GM23338 (cell line): ENCODE measurements around the gene ACSL4. TPM values are rescaled to one million over a fixed set of nuclear protein-coding genes. Genes with fewer than 3 reads are reported as not detected.

Experiments
- ATAC-seq: fragments of 200-7000 bp; cut with Tn5 transposase; 3 replicates; pipeline ENCODE4 v1.9.1; 2020
- DNase-seq: peaks from one replicate; pipeline ENCODE4 v3.0.0-alpha.2; 2015; ENCODE audit warnings: low spot score
- H2AFZ ChIP-seq: fragments of 200-600 bp; sonication (generic); 2 replicates; pipeline ENCODE4 v1.8.0; 2016; ENCODE audit warnings: antibody characterized with exemption, mild to moderate bottlenecking, moderate library complexity
- H3F3A ChIP-seq: fragments of 200-600 bp; sonication (generic); replicated peaks from 2 replicates; pipeline ENCODE4 v1.8.0; 2017; ENCODE audit warnings: antibody characterized with exemption, mixed run types, low read depth
- H3K27ac ChIP-seq: fragments of 200-600 bp; sonication (generic); 2 replicates; pipeline ENCODE4 v1.6.1; 2016; ENCODE audit warnings: low read depth
- H3K27me3 ChIP-seq: fragments of 200-600 bp; sonication (generic); 2 replicates; pipeline ENCODE4 v1.8.0; 2016; ENCODE audit warnings: mild to moderate bottlenecking, mixed run types, moderate library complexity; ENCODE audit not compliant: insufficient read depth
- H3K36me3 ChIP-seq: fragments of 200-600 bp; sonication (generic); 2 replicates; pipeline ENCODE4 v1.8.0; 2016; ENCODE audit warnings: mild to moderate bottlenecking; ENCODE audit not compliant: insufficient read depth
- H3K4me1 ChIP-seq: fragments of 200-600 bp; sonication (generic); 2 replicates; pipeline ENCODE4 v1.8.0; 2016; ENCODE audit warnings: mild to moderate bottlenecking, moderate library complexity; ENCODE audit not compliant: insufficient read depth
- H3K4me2 ChIP-seq: fragments of 200-600 bp; sonication (generic); 2 replicates; pipeline ENCODE4 v1.7.1; 2017; ENCODE audit warnings: mixed run types
- H3K4me3 ChIP-seq: fragments of 200-600 bp; sonication (generic); 2 replicates; pipeline ENCODE4 v1.6.1; 2016; ENCODE audit warnings: mixed run types
- H3K79me2 ChIP-seq: fragments of 200-600 bp; sonication (generic); replicated peaks from 2 replicates; pipeline ENCODE4 v1.8.0; 2017; ENCODE audit warnings: mild to moderate bottlenecking; ENCODE audit not compliant: insufficient read depth
- H3K9me2 ChIP-seq: fragments of 200-600 bp; sonication (generic); 2 replicates; pipeline ENCODE4 v1.8.0; 2017; ENCODE audit not compliant: insufficient read depth
- H4K20me1 ChIP-seq: fragments of 200-600 bp; sonication (generic); replicated peaks from 2 replicates; pipeline ENCODE4 v1.8.0; 2017; ENCODE audit warnings: mild to moderate bottlenecking; ENCODE audit not compliant: insufficient read depth
- H3K27ac Mint-ChIP-seq: 2 replicates; pipeline ENCODE4 v1.8.0; 2020; ENCODE audit warnings: inconsistent platforms, mild to moderate bottlenecking, moderate library complexity, mixed read lengths
- H3K27me3 Mint-ChIP-seq: 3 replicates; pipeline ENCODE4 v1.8.0; 2022; ENCODE audit warnings: low read depth, mild to moderate bottlenecking, moderate library complexity, mixed read lengths, inconsistent platforms; ENCODE audit not compliant: insufficient read depth, poor library complexity
- H3K36me3 Mint-ChIP-seq: 3 replicates; pipeline ENCODE4 v1.8.0; 2021; ENCODE audit warnings: low read depth, mild to moderate bottlenecking, inconsistent platforms, moderate library complexity, mixed read lengths
- H3K4me1 Mint-ChIP-seq: 3 replicates; pipeline ENCODE4 v1.8.0; 2020; ENCODE audit warnings: mild to moderate bottlenecking, inconsistent platforms, mixed read lengths
- H3K4me3 Mint-ChIP-seq: 3 replicates; pipeline ENCODE4 v1.8.0; 2021; ENCODE audit warnings: moderate library complexity, mild to moderate bottlenecking, inconsistent platforms, mixed read lengths
- H3K9me3 Mint-ChIP-seq: 3 replicates; pipeline ENCODE4 v1.8.0; 2020; ENCODE audit warnings: moderate library complexity, mild to moderate bottlenecking, inconsistent platforms, mixed read lengths
- EZH2 ChIP-seq: fragments of 200-600 bp; sonication (generic); IDR thresholded peaks from one replicate; pipeline ENCODE4 v1.8.0; 2017; ENCODE audit warnings: antibody characterized with exemption, mild to moderate bottlenecking, low read depth; ENCODE audit not compliant: unreplicated experiment
- EZH2phosphoT487 ChIP-seq: fragments of 200-600 bp; sonication (generic); IDR thresholded peaks from one replicate; pipeline ENCODE4 v1.8.1; 2018; ENCODE audit warnings: antibody characterized with exemption; ENCODE audit not compliant: unreplicated experiment
- JUNB ChIP-seq: IDR thresholded peaks from one replicate; pipeline ENCODE4 v1.6.1; 2016; ENCODE audit warnings: antibody characterized with exemption; ENCODE audit not compliant: unreplicated experiment
- NANOG ChIP-seq: IDR thresholded peaks from 2 replicates; pipeline ENCODE4 v1.6.1; 2016; ENCODE audit warnings: antibody characterized with exemption, borderline replicate concordance
- STAT1 ChIP-seq: IDR thresholded peaks from one replicate; pipeline ENCODE4 v1.6.1; 2016; ENCODE audit warnings: antibody characterized with exemption; ENCODE audit not compliant: unreplicated experiment
- ZNF114 ChIP-seq: fragments of 250-450 bp; sonication (Bioruptor Pico); IDR thresholded peaks from 2 replicates; pipeline ENCODE4 v1.5.0; 2020; ENCODE audit warnings: mild to moderate bottlenecking, moderate library complexity
- polyA plus RNA-seq: library from polyadenylated mRNA; unstranded; fragments of >200 nt; fragmentation: Nextera tagmentation; extraction: Ambion mirVana; gene quantifications from 2 replicates; pipeline ENCODE4 v1.2.1, GENCODE V29; 2016
- total RNA-seq: library from RNA; depleted of rRNA; stranded (reverse); fragments of >200 nt; shearing (Covaris generic); gene quantifications from 2 replicates; pipeline ENCODE4 v1.2.3, GENCODE V29; 2014
- TF ChIP-seq, protein P1 (sequence below): IDR thresholded peaks from one replicate; pipeline ENCODE4 v1.6.1; 2018; ENCODE audit warnings: antibody characterized with exemption; ENCODE audit not compliant: unreplicated experiment
- TF ChIP-seq, protein P2 (sequence below): IDR thresholded peaks from 2 replicates; pipeline ENCODE4 v1.6.1; 2016; ENCODE audit warnings: antibody characterized with exemption
- TF ChIP-seq, protein P3 (sequence below): fragments of 250-450 bp; sonication (Bioruptor Pico); IDR thresholded peaks from 2 replicates; pipeline ENCODE4 v1.5.0; 2020; ENCODE audit warnings: mild to moderate bottlenecking, moderate library complexity

Gene ACSL4
- total and polyA plus RNA-seq, 2 experiments from 2014 or later = 17.8 to 76.3 TPM

DNA sequence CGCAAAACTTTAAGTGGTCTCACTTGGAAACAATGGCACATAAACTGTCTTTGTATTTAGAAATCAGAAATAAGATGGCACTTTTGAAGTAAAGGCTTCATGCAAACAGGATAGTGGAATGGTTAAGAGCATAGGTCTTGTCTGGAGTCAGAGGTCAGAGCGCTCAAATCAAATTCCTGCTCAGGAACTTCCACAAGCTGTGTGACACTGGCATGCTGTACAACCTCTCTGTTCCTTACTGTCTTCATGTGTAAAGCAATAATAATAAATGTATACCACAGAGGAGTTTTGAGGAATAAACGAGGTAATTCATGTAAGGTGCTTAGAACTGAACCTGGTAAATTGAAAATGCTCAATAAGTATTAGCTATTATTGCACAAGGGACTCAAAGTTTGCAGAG lies 43.4 kb upstream of the ACSL4 start:
- H3K4me1 ChIP-seq = peaks cover 6% of the 10 kb centered on the region; the same call in 1 of the 2 replicates
- no peaks in the 10 kb centered on the region for H3K36me3 Mint-ChIP-seq
- H3K27ac ChIP-seq = no peak overlapping the region
- no peaks in the 10 kb centered on the region for H3K9me2 ChIP-seq
- no peak overlapping the region for H3K4me2 ChIP-seq
- H3K9me3 Mint-ChIP-seq = no peaks in the 10 kb centered on the region
- H3K79me2 ChIP-seq = no peaks in the 10 kb centered on the region
- no peak overlapping the region for H3K27ac Mint-ChIP-seq
- H4K20me1 ChIP-seq = no peaks in the 10 kb centered on the region
- H3K4me1 Mint-ChIP-seq = peaks cover 15% of the 10 kb centered on the region
- H3K27me3 ChIP-seq = no peaks in the 10 kb centered on the region
- TF ChIP-seq STAT1 (no peak), NANOG (no peak), ZNF114 (no peak), JUNB (no peak), EZH2phosphoT487 (no peak), EZH2 (no peak)
- TF ChIP-seq, protein P1, sequence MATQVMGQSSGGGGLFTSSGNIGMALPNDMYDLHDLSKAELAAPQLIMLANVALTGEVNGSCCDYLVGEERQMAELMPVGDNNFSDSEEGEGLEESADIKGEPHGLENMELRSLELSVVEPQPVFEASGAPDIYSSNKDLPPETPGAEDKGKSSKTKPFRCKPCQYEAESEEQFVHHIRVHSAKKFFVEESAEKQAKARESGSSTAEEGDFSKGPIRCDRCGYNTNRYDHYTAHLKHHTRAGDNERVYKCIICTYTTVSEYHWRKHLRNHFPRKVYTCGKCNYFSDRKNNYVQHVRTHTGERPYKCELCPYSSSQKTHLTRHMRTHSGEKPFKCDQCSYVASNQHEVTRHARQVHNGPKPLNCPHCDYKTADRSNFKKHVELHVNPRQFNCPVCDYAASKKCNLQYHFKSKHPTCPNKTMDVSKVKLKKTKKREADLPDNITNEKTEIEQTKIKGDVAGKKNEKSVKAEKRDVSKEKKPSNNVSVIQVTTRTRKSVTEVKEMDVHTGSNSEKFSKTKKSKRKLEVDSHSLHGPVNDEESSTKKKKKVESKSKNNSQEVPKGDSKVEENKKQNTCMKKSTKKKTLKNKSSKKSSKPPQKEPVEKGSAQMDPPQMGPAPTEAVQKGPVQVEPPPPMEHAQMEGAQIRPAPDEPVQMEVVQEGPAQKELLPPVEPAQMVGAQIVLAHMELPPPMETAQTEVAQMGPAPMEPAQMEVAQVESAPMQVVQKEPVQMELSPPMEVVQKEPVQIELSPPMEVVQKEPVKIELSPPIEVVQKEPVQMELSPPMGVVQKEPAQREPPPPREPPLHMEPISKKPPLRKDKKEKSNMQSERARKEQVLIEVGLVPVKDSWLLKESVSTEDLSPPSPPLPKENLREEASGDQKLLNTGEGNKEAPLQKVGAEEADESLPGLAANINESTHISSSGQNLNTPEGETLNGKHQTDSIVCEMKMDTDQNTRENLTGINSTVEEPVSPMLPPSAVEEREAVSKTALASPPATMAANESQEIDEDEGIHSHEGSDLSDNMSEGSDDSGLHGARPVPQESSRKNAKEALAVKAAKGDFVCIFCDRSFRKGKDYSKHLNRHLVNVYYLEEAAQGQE = no peak
- TF ChIP-seq, protein P2, sequence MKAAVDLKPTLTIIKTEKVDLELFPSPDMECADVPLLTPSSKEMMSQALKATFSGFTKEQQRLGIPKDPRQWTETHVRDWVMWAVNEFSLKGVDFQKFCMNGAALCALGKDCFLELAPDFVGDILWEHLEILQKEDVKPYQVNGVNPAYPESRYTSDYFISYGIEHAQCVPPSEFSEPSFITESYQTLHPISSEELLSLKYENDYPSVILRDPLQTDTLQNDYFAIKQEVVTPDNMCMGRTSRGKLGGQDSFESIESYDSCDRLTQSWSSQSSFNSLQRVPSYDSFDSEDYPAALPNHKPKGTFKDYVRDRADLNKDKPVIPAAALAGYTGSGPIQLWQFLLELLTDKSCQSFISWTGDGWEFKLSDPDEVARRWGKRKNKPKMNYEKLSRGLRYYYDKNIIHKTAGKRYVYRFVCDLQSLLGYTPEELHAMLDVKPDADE = no peak
- TF ChIP-seq, protein P3, sequence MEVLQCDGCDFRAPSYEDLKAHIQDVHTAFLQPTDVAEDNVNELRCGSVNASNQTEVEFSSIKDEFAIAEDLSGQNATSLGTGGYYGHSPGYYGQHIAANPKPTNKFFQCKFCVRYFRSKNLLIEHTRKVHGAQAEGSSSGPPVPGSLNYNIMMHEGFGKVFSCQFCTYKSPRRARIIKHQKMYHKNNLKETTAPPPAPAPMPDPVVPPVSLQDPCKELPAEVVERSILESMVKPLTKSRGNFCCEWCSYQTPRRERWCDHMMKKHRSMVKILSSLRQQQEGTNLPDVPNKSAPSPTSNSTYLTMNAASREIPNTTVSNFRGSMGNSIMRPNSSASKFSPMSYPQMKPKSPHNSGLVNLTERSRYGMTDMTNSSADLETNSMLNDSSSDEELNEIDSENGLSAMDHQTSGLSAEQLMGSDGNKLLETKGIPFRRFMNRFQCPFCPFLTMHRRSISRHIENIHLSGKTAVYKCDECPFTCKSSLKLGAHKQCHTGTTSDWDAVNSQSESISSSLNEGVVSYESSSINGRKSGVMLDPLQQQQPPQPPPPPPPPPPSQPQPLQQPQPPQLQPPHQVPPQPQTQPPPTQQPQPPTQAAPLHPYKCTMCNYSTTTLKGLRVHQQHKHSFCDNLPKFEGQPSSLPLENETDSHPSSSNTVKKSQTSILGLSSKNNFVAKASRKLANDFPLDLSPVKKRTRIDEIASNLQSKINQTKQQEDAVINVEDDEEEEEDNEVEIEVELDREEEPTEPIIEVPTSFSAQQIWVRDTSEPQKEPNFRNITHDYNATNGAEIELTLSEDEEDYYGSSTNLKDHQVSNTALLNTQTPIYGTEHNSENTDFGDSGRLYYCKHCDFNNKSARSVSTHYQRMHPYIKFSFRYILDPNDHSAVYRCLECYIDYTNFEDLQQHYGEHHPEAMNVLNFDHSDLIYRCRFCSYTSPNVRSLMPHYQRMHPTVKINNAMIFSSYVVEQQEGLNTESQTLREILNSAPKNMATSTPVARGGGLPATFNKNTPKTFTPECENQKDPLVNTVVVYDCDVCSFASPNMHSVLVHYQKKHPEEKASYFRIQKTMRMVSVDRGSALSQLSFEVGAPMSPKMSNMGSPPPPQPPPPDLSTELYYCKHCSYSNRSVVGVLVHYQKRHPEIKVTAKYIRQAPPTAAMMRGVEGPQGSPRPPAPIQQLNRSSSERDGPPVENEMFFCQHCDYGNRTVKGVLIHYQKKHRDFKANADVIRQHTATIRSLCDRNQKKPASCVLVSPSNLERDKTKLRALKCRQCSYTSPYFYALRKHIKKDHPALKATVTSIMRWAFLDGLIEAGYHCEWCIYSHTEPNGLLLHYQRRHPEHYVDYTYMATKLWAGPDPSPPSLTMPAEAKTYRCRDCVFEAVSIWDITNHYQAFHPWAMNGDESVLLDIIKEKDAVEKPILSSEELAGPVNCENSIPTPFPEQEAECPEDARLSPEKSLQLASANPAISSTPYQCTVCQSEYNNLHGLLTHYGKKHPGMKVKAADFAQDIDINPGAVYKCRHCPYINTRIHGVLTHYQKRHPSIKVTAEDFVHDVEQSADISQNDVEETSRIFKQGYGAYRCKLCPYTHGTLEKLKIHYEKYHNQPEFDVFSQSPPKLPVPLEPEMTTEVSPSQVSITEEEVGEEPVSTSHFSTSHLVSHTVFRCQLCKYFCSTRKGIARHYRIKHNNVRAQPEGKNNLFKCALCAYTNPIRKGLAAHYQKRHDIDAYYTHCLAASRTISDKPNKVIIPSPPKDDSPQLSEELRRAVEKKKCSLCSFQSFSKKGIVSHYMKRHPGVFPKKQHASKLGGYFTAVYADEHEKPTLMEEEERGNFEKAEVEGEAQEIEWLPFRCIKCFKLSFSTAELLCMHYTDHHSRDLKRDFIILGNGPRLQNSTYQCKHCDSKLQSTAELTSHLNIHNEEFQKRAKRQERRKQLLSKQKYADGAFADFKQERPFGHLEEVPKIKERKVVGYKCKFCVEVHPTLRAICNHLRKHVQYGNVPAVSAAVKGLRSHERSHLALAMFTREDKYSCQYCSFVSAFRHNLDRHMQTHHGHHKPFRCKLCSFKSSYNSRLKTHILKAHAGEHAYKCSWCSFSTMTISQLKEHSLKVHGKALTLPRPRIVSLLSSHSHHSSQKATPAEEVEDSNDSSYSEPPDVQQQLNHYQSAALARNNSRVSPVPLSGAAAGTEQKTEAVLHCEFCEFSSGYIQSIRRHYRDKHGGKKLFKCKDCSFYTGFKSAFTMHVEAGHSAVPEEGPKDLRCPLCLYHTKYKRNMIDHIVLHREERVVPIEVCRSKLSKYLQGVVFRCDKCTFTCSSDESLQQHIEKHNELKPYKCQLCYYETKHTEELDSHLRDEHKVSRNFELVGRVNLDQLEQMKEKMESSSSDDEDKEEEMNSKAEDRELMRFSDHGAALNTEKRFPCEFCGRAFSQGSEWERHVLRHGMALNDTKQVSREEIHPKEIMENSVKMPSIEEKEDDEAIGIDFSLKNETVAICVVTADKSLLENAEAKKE (CRISPR knock-in tag) = no peak
- no peak overlapping the region for H2AFZ ChIP-seq
- no peaks in the 10 kb centered on the region for H3K27me3 Mint-ChIP-seq
- no peaks in the 10 kb centered on the region for H3K36me3 ChIP-seq
- DNase-seq (no peak), ATAC-seq (no peak)
- H3K4me3 Mint-ChIP-seq = no peak overlapping the region
- H3F3A ChIP-seq = no peaks in the 10 kb centered on the region
- no peak overlapping the region for H3K4me3 ChIP-seq
